ENCODE data around the gene HEYL.

- no peak for TF ChIP-seq CTCF (IDR thresholded peaks at IDR 0.05; ENCODE audit: insufficient read depth, low read depth, low read length)
- no peak for TF ChIP-seq EZH2 (IDR thresholded peaks at IDR 0.05; ENCODE audit: insufficient read depth, low read length)
These were observed 38.2 kb upstream of the HEYL start for GRCh38 chr1:39677645-39678044.
